BLaER1 treated with 17β-estradiol and CSF1 and Interleukin-3, amounts not matched to agents 10 nM and 100 nM (cell line): Measurements from ENCODE around the gene CYREN.

Source experiments
- H3K27ac ChIP-seq, 11 experiments: shearing (Covaris generic); formaldehyde crosslinking; 2 replicates each; pipeline ENCODE4 v1.8.1; 2022
- H3K27me3 ChIP-seq, 11 experiments: shearing (Covaris generic); formaldehyde crosslinking; 2 replicates each; pipeline ENCODE4 v1.8.1; 2022
- H3K36me3 ChIP-seq, 11 experiments: shearing (Covaris generic); formaldehyde crosslinking; 2 replicates each; pipeline ENCODE4 v1.8.1; 2022
- H3K4me1 ChIP-seq, 10 experiments: shearing (Covaris generic); formaldehyde crosslinking; 2 replicates each; pipeline ENCODE4 v1.8.1; 2022
- H3K4me2 ChIP-seq, 11 experiments: shearing (Covaris generic); formaldehyde crosslinking; 2 replicates each; pipeline ENCODE4 v1.8.1; 2022
- H3K4me3 ChIP-seq, 10 experiments: shearing (Covaris generic); formaldehyde crosslinking; 2 replicates each; pipeline ENCODE4 v1.8.1; 2022
- H3K9ac ChIP-seq, 11 experiments: shearing (Covaris generic); formaldehyde crosslinking; 2 replicates each; pipeline ENCODE4 v1.8.1; 2022
- H3K9me3 ChIP-seq, 11 experiments: shearing (Covaris generic); formaldehyde crosslinking; replicated peaks in 1 of 11; 2 replicates each; pipeline ENCODE4 v1.8.1; 2022
- H4K20me1 ChIP-seq, 11 experiments: shearing (Covaris generic); formaldehyde crosslinking; 2 replicates each; pipeline ENCODE4 v1.8.1; 2022
- Cebpa-rat ChIP-seq, 11 experiments: shearing (Covaris generic); IDR thresholded peaks; 2 replicates each; pipeline ENCODE4 v1.8.1; 2022

Gene CYREN

DNA sequence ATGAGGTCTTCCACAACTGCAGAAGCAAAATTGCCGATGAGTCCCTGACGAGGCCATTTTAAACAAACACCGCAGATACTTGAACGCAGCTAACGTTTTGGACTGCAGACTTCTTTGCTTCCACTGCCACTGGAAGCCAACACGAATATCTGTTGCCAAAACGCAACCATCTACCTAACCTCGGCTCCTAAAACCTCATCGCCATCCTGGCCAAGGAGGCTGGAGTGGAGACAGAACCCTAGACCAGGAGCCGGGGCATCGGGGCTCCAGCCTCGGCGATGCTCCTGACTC, 40.3 kb upstream of the CYREN start:
- no peaks in the 10 kb centered on the region for H3K36me3 ChIP-seq
- H3K4me2 ChIP-seq: peak overlapping the region; percentile 86 to 99 (median 91)
- H3K27ac ChIP-seq: peak overlapping the region; percentile 69 to 90 (median 82)
- H4K20me1 ChIP-seq: peaks cover 0 to 16% (median 0%) of the 10 kb centered on the region in 11 experiments; a peak in 1 of 22 replicates
- peaks cover 0 to 15% (median 0%) of the 10 kb centered on the region in 11 experiments; a peak in 4 of 22 replicates for H3K27me3 ChIP-seq
- TF ChIP-seq Cebpa-rat (IDR thresholded peaks at IDR 0.05): no peak
- peaks cover 48 to 55% (median 54%) of the 10 kb centered on the region in 10 experiments for H3K4me1 ChIP-seq
- peak overlapping the region; percentile 78 to 95 (median 87) for H3K9ac ChIP-seq
- H3K9me3 ChIP-seq: no peaks in the 10 kb centered on the region
- H3K4me3 ChIP-seq: peak overlapping the region; percentile 71 to 94 (median 82)

DNA sequence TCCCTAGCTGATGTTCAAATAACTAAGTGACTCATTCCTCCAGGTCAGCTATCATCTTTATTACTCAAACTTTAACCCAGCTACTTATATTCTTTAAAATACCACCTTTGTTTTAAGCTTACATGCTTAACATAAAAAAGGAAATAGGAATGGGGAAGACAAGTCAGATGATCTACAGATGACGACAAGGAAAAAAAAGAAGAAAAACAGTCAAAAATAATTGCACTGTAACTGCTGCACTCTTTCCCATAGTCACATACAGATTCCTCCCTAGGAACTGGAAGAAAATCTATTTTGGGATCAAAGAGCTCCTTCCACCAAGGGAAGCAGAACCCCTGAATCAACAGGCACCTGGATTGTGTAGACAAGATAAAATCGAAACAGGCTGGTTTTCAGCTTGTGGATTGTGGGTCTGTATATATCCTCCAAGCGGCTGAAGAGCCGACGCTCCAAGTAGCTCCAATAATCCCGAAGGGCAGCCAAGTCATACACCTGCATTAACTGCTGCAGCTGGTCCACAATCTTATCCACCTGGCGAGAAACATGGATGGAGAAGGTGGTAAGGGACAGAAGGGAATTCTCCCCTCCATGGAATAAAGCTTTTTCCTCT, 38.8 kb upstream of the CYREN start:
- Histone ChIP-seq H3K27ac (peak overlapping the region in 3 of 11 experiments; percentile 32 to 85 (median 70); a peak in 5 of 22 replicates), H3K36me3 (peaks cover 0 to 11% (median 2%) of the 10 kb centered on the region in 11 experiments; a peak in 12 of 22 replicates), H3K9me3 (no peaks in the 10 kb centered on the region), H3K4me3 (peak overlapping the region in 2 of 10 experiments; percentile 86 to 89; a peak in 4 of 20 replicates), H3K4me2 (peak overlapping the region; percentile 73 to 99 (median 90)), H3K27me3 (peaks cover 0 to 10% (median 0%) of the 10 kb centered on the region in 11 experiments; a peak in 4 of 22 replicates), H4K20me1 (peaks cover 0 to 16% (median 0%) of the 10 kb centered on the region in 11 experiments; a peak in 2 of 22 replicates), H3K9ac (peak overlapping the region in 3 of 11 experiments; percentile 45 to 95 (median 91); a peak in 6 of 22 replicates), H3K4me1 (peaks cover 62 to 70% (median 69%) of the 10 kb centered on the region in 10 experiments)
- TF ChIP-seq Cebpa-rat (IDR thresholded peaks at IDR 0.05): no peak

DNA sequence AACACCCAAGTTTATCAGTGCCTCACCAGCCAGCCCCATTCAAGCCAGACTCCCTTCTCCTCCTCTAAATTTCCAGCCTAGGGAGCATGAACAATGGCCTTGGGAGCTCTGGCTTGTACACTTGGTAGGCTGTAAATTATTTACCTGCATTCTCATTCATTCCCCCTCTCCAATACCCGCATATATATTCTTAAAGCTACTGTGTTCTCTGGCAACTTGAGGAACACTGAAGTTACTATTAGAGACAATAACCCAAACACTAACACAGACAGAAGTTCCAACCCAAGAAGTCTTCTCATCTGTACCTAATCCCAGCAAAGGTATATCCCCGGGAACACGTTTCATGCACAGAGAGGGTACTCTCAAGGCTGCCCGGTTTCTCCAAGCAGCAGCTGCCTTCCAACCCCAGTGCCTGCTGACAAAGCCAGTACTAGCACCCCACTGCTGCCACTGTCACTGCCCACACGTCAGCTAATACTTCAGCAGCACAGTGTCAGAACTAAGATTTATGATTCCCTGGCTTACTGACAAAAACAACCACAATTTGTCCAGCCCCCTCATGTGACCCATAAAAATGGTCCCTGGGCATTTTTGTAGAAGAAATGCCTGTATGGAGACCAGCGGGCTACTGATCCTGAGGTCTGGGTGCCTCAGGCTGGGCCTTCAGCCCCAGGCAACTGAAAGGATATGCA, 37.7 kb upstream of the CYREN start:
- TF ChIP-seq Cebpa-rat (IDR thresholded peaks at IDR 0.05): no peak
- Histone ChIP-seq H3K27me3 (no peaks in the 10 kb centered on the region), H3K27ac (peak overlapping the region in 5 of 11 experiments; percentile 4 to 85 (median 19); a peak in 5 of 22 replicates), H3K4me3 (peak overlapping the region in 3 of 10 experiments; percentile 11 to 89 (median 34); a peak in 4 of 20 replicates), H3K4me2 (peak overlapping the region; percentile 55 to 99 (median 90)), H3K36me3 (peaks cover 0 to 22% (median 10%) of the 10 kb centered on the region in 11 experiments; a peak in 13 of 22 replicates), H4K20me1 (peaks cover 0 to 16% (median 0%) of the 10 kb centered on the region in 11 experiments; a peak in 3 of 22 replicates), H3K4me1 (peaks cover 67 to 81% (median 80%) of the 10 kb centered on the region in 10 experiments), H3K9ac (peak overlapping the region in 6 of 11 experiments; percentile 8 to 95 (median 38); a peak in 5 of 22 replicates), H3K9me3 (no peaks in the 10 kb centered on the region)

DNA sequence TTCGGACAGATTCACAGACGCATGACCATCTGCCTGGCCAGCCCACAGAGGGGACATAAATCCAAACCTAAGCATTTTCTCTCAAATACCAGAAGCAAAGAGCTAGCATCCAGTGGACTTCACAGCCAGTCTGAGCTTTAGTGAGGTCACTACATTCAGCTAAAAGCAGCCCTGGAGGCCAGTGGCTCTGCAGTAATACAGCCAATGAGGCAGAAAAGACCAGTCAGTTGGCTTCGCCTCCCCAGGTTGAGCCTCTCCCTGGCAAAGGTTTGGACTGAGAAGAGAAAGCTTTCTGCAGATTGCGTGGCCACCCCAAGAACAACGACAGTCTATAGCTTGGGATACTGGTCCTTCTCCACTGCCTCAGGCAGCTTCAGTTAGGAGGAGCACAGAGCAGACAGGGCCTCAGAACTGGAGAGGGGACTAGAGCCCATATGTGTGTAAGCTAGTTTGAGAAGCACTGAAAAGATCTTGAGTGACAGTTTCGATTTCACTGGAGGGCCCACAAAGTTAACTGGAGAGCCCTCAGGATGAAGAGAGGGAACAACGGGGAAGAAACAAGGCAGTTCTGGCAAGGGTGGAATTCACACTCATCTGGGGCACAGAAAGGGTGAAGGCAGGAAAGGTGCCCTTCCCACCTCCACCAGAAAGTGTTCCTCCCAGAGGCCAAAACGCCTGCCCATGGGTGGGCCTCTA, 37.0 kb upstream of the CYREN start:
- Histone ChIP-seq H4K20me1 (peaks cover 0 to 19% (median 0%) of the 10 kb centered on the region in 11 experiments; a peak in 3 of 22 replicates), H3K4me3 (peak overlapping the region in 1 of 10 experiments; percentile 89; a peak in 1 of 20 replicates), H3K4me2 (peak overlapping the region; percentile 55 to 99 (median 90)), H3K27me3 (no peaks in the 10 kb centered on the region), H3K36me3 (peaks cover 0 to 28% (median 11%) of the 10 kb centered on the region in 11 experiments; a peak in 14 of 22 replicates), H3K27ac (peak overlapping the region in 5 of 11 experiments; percentile 4 to 85 (median 29); a peak in 5 of 22 replicates), H3K9ac (peak overlapping the region in 6 of 11 experiments; percentile 2 to 95 (median 25); a peak in 4 of 22 replicates), H3K9me3 (no peaks in the 10 kb centered on the region), H3K4me1 (peaks cover 74 to 88% (median 87%) of the 10 kb centered on the region in 10 experiments)
- TF ChIP-seq Cebpa-rat (IDR thresholded peaks at IDR 0.05): no peak

DNA sequence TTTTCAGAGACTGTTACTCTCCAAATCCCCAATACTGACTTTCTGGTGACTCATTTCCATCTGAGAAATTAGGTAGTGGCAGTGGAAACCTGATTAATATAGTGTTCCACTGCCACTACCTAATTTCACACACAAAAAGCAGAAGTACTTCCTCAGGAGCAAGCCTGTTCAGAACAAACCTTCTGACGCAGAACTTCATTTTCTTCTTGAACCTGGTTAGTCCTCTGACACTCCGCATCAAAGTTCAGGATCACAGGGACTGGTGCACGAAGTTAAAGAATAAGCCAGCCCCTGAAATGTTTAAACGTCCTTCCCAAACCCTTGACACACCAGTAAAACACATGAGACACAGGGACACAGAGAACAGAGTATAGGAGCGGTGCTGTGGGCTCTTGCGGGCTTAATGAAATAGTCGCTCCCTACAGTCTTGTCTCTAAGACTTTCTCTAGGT, 36.5 kb upstream of the CYREN start:
- Histone ChIP-seq H3K9ac (peak overlapping the region in 6 of 11 experiments; percentile 2 to 47 (median 25); a peak in 3 of 22 replicates), H3K4me3 (no peak overlapping the region), H3K4me1 (peaks cover 76 to 92% (median 88%) of the 10 kb centered on the region in 10 experiments), H3K9me3 (no peaks in the 10 kb centered on the region), H3K27ac (peak overlapping the region in 5 of 11 experiments; percentile 4 to 85 (median 29); a peak in 3 of 22 replicates), H3K36me3 (peaks cover 1 to 34% (median 16%) of the 10 kb centered on the region in 11 experiments; a peak in 17 of 22 replicates), H3K27me3 (no peaks in the 10 kb centered on the region), H4K20me1 (peaks cover 0 to 25% (median 0%) of the 10 kb centered on the region in 11 experiments; a peak in 3 of 22 replicates), H3K4me2 (peak overlapping the region; percentile 55 to 99 (median 90))
- no peak for TF ChIP-seq Cebpa-rat (IDR thresholded peaks at IDR 0.05)

DNA sequence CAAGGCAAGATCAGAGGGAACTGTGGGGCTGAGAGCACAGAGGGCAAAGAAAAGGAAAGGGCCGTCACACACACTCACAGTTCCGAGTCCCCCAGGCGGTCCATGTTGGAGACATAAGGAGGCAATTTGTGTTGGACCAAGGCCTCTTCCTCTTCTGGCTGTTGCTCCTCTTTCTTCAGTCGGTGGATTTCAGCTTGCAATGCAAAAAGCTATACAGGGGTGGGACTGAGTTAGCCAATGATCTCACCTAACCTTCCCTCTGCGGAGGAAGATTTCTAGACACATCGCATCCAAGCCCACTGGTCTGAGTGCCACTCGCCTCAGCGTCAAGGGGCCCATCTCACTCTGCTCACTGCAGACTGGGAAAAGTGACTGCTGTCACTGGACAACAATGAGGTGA, 35.3 kb upstream of the CYREN start:
- H3K9me3 ChIP-seq: no peaks in the 10 kb centered on the region
- peaks cover 13 to 46% (median 27%) of the 10 kb centered on the region in 11 experiments; a peak in 21 of 22 replicates for H3K36me3 ChIP-seq
- no peak; a peak in 1 of 22 replicates for TF ChIP-seq Cebpa-rat (IDR thresholded peaks at IDR 0.05)
- peak overlapping the region; percentile 65 to 99 (median 76) for H3K4me2 ChIP-seq
- peaks cover 0 to 36% (median 0%) of the 10 kb centered on the region in 11 experiments; a peak in 3 of 22 replicates for H4K20me1 ChIP-seq
- peaks cover 76 to 94% (median 87%) of the 10 kb centered on the region in 10 experiments for H3K4me1 ChIP-seq
- no peaks in the 10 kb centered on the region for H3K27me3 ChIP-seq
- H3K27ac ChIP-seq: peak overlapping the region in 10 of 11 experiments; percentile 30 to 63 (median 56); a peak in 20 of 22 replicates
- peak overlapping the region in 2 of 10 experiments; percentile 16 to 18; a peak in 1 of 20 replicates for H3K4me3 ChIP-seq
- peak overlapping the region; percentile 1 to 58 (median 40); a peak in 18 of 22 replicates for H3K9ac ChIP-seq

DNA sequence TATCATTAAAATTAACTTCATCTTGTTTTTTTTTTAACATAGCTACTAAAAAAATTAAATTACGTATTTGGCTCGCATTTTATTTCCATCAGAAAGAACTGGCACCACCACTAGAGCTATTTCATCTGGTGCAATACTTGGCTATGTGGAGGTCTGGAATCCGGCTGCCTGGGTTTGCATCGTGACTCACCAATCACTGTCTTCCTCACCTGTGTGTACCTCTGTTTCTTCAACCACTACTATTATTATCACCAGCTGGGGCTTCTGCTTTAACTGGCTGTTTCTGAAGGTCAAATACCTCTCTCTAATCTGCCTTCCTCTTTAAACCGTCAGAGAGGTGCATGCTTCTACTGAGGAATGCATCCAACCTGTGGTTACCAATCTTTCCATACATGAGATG, 34.4 kb upstream of the CYREN start:
- peak overlapping the region in 1 of 11 experiments; percentile 27; a peak in 2 of 22 replicates for H3K9ac ChIP-seq
- peaks cover 22 to 55% (median 36%) of the 10 kb centered on the region in 11 experiments for H3K36me3 ChIP-seq
- H3K9me3 ChIP-seq: no peaks in the 10 kb centered on the region
- peaks cover 0 to 46% (median 0%) of the 10 kb centered on the region in 11 experiments; a peak in 3 of 22 replicates for H4K20me1 ChIP-seq
- no peaks in the 10 kb centered on the region for H3K27me3 ChIP-seq
- peak overlapping the region; percentile 65 to 99 (median 76) for H3K4me2 ChIP-seq
- peak overlapping the region in 5 of 11 experiments; percentile 49 to 63 (median 62); a peak in 7 of 22 replicates for H3K27ac ChIP-seq
- peaks cover 69 to 84% (median 77%) of the 10 kb centered on the region in 10 experiments for H3K4me1 ChIP-seq
- H3K4me3 ChIP-seq: peak overlapping the region in 3 of 10 experiments; percentile 5 to 18 (median 13); a peak in 2 of 20 replicates
- TF ChIP-seq Cebpa-rat (IDR thresholded peaks at IDR 0.05): no peak

DNA sequence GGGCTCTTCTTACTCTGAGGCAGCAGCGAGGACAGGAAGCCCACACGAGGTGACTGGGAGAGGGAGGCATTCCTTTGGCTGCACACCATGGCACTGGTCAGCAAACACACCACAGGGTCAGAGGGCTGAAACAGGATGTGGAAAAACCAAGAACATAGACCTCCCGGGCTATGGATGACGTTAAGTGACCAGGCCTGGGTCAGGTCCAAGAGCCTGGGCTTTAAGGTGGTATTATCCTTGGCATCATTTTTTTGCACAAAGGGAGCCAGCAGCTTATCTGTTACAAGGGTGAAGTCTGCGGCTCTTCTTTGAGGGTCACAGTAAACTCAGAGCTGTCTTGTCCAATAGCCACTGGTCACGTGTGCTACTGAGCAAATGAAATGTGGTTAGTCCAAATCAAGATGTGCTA, 33.8 kb upstream of the CYREN start:
- peak overlapping the region in 7 of 11 experiments; percentile 69 to 99 (median 76); a peak in 10 of 22 replicates for H3K4me2 ChIP-seq
- H3K9ac ChIP-seq: no peak overlapping the region
- H3K9me3 ChIP-seq: no peaks in the 10 kb centered on the region
- H4K20me1 ChIP-seq: peaks cover 0 to 51% (median 0%) of the 10 kb centered on the region in 11 experiments; a peak in 3 of 22 replicates
- H3K4me1 ChIP-seq: peaks cover 63 to 79% (median 72%) of the 10 kb centered on the region in 10 experiments
- peak overlapping the region in 1 of 11 experiments; percentile 14; a peak in 1 of 22 replicates for H3K27ac ChIP-seq
- H3K4me3 ChIP-seq: no peak overlapping the region
- TF ChIP-seq Cebpa-rat (IDR thresholded peaks at IDR 0.05): no peak
- H3K36me3 ChIP-seq: peaks cover 26 to 61% (median 41%) of the 10 kb centered on the region in 11 experiments
- no peaks in the 10 kb centered on the region for H3K27me3 ChIP-seq
